GM11168 (cell line): Measurements from ENCODE around the gene WDR73.

Experiments used
- in situ Hi-C: fragments of 300-500 bp; cut with MboI; formaldehyde crosslinking; loops from one replicate; pipeline ENCODE4 v1.12.0; 2022; ENCODE audit warnings: low sequenced_read_pairs; ENCODE audit not compliant: unreplicated experiment

The WDR73 gene

GRCh38 chr15:84621358-84621979 is 32.6 kb downstream of the WDR73 start:
- in situ Hi-C loops = no loop called here

DNA sequence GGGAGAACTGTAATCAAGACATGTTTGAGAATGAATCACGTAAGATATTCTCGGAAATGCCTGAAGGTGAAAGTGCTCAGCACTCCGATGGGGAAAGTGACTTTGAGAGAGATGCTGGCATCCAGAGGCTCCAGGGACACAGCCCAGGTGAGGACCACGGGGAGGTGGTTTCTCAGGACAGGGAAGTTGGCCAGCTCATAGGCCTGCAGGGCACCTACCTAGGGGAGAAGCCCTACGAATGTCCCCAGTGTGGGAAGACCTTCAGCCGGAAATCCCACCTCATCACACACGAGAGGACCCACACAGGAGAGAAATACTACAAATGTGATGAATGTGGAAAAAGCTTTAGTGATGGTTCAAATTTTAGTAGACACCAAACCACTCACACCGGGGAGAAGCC is 33.5 kb downstream of the WDR73 start:
- in situ Hi-C loops = no loop called here

GRCh38 chr15:84616235-84616634 is 37.8 kb downstream of the WDR73 start:
- in situ Hi-C loops = no loop called here

DNA sequence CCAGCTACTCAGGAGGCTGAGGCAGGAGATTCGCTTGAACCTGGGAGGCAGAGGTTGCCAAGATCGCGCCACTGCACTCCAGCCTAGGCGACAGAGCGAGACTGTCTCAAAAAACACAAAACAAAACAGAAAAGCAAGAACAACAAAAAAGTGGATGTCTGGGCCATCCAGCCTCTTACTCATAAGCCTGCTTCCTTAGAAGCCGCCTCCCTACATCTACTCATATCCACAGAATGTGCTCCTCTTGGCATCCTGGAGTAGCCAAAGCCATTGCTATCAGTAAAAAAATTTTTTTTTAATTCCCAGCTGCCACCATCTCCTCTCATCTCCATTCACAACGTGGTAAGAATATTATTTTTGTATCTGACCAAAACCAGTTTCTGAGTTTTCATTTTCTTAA is 42.5 kb downstream of the WDR73 start:
- in situ Hi-C loops = no loop called here

DNA sequence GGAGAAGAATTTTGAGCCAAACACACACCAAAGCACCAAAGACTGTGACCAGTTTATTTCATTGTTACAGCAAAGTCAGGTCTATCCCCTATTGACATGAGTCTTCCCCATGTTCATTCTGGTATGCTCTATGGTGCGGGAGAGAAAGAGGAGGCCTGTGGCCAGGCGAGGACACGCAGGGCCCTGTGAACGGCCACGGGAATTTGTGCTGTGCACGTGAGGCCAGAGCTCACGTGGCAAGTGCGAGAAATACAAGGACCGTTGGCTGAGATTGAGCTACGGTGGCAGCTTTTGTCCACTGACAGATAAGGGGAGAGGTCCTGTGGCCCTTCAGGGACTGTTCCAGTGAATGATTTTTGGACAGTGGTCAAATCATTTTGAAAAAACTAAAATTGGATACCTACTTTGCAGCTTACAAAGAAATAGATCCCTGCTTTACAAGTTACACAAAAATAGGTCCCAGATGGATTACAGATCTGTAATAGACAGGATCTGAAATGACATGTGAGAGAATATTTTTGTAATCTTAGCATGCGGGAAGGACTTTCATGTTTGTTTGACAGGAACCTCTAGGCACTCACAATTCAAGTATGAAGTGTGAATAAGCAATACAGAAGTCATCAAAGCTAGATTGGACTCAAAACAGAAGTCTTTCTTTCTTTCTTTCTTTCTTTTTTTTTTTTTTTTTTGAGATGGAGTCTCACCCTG is 44.1 kb downstream of the WDR73 start:
- in situ Hi-C loops = no loop called here

GRCh38 chr15:84608707-84609284 is 45.3 kb downstream of the WDR73 start:
- in situ Hi-C loops = no loop called here

DNA sequence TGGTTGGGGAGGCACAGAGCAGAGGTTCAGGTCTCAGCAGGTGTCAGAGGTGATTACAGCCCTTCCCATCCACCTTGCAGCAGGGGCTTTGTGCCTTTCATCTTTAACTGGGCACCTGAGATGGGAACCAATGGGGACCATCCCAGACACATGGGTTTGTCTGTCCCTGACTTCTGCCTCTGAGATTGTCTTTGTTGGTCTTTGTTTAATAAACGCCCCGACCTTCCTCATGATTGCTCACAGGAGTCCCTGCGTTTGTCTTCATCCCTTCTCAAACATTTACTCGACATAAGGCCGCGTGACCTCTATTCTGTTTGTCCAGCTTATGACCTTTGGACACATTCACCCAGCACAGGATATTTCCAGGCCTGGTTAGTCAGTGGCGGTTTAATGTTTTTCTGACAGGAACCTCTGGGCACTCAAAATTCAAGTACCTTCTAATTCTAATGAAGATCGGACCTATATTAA is 47.4 kb downstream of the WDR73 start:
- in situ Hi-C loops = no loop called here

DNA sequence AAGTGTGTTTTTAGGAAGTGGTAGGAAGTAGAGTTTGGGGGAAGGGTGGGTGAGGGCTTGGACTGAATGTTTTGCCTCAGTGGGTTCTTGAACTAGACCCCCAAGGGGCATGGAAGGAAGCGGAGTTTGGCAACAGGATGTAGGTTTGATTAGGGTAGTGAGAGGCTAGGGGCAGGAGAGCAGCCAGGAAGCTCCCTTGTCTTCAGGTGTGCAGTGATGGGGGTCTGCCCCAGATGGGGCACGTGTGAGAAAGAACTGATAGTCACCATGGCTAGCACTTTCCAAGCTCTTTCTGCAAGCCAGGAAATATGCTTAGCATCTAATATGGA is 48.6 kb downstream of the WDR73 start:
- in situ Hi-C loops = no loop called here

DNA sequence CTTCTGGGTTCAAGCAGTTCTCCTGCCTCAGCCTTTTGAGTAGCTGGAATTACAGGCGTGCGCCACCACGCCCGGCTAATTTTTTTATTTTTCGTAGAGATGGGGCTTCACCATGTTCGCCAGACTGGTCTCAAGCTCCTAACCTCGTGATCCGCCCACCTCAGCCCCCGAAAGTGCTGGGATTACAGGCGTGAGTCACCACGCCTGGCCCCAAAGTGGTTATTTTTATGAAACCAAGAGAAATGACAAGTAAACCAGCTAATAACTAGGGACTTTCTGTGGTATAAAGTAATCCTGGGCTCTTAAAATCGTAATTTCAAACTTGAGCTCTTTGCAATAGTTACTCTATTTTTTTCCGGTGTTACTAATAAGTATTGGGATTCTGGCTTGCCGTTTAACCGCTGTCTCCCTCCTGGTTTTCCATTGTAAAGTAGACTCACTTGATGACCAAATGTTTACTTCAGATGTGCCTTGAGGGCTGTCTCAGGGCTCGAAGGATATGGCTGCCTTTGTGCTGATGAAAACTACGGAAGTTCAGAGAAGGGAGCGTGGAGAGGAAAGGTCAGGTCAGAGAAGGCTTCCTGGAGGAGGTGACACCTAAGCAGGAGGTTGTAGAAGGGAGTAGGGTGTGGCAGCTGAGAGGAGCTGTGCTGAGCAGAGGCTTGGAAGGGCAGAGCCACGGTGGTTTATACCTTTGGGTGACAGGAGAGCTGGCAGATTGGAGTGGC is 49.1 kb downstream of the WDR73 start:
- in situ Hi-C loops = no loop called here

DNA sequence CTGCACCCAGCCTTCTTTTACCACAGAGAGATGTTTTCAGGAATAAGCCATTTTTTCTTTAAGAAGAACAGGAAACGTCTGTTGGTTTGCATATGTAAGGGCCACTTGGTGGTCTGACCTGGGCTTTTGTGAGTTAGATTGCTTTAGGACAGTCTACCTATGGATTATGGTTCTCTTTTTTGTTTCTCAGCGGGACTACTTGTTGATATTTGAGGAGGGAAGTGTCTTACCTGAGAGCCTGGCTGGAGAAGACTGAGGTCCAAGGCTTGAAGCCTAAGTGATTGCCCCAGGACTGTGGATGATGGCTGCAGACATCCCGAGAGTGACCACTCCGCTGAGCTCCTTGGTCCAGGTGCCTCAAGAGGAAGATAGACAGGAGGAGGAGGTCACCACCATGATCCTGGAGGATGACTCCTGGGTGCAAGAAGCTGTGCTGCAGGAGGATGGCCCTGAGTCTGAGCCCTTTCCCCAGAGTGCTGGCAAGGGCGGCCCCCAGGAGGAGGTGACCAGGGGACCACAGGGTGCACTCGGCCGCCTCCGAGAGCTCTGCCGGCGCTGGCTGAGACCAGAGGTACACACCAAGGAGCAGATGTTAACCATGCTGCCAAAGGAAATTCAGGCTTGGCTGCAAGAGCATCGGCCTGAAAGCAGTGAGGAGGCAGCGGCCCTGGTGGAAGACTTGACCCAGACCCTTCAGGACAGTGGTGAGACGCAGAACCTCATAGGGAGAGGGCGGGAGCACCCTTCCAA is 50.3 kb downstream of the WDR73 start:
- in situ Hi-C loops = no loop called here

GRCh38 chr15:84601555-84601838 is 52.6 kb downstream of the WDR73 start:
- in situ Hi-C loops = no loop called here

GRCh38 chr15:84600687-84601554 is 53.2 kb downstream of the WDR73 start, which contains the start of gene ZSCAN2:
Gene ZSCAN2 (plus strand): TSS chr15:84601009. CDS start chr15:84603928, 2,919 bp downstream.
- in situ Hi-C loops = no loop called here

GRCh38 chr15:84600331-84600686 is 53.8 kb downstream of the WDR73 start:
- in situ Hi-C loops = no loop called here

DNA sequence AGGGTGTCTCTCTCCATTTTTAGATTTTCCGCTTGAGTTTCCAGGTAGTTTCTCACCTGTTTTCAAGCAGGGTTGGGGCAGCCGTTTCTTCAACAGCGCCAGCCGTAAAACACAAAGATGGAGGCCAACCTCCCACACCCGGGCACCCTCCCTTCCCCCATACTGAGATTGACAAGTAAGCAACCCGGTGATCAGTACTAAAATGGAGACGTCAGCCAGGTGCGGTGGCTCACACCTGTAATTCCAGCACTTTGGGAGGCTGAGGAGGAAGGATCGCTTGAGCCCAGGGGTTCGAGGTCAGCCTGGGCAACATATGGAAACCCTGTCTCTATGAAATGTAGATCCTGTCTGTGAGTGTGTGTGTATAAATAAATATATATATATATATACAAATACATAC is 54.2 kb downstream of the WDR73 start:
- in situ Hi-C loops = loop anchor here (10.0 kb wide), 1 partner anchor 325 kb away; no protein-coding TSS in a partner anchor

DNA sequence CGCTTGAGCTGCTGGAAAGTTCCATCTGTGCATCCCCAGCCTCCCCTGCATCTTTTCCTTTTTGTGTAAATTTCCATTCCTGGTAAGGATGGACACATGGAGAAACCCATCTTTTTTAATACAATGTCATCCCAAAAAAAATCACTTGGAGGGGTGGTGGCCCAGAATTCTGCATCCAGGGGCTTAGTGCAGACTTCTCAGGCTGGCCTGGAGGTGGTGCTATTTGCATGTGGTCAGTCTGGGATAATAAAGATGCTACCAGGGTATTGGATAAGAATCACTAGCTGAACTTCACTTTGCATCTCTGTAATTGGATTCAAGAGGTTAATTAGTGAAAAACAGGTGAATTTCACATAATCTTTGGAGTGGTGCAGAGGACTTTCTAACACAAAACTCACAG is 55.1 kb downstream of the WDR73 start:
- in situ Hi-C loops = loop anchor here (10.0 kb wide), 1 partner anchor 326 kb away; no protein-coding TSS in a partner anchor

DNA sequence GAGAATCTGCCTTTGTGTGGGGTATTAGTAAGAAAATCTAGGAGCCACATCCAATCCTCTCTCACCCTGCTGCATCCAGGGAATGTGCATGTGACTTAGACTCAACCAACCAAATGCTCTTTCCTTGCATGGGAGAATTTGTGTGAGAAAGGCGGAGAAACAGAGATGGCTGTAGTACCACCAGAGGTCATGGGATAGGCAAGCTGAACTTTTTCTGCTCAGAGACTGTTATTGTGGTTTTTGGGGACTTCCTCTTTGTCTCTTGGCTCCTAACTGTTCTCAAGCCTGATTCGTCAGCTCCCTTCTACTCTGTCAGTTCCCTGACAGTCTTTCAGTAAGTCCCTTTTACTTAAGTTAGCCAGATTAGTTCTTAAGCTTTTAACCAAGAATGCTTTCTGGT is 55.8 kb downstream of the WDR73 start:
- in situ Hi-C loops = loop anchor here (10.0 kb wide), 1 partner anchor 327 kb away; no protein-coding TSS in a partner anchor

DNA sequence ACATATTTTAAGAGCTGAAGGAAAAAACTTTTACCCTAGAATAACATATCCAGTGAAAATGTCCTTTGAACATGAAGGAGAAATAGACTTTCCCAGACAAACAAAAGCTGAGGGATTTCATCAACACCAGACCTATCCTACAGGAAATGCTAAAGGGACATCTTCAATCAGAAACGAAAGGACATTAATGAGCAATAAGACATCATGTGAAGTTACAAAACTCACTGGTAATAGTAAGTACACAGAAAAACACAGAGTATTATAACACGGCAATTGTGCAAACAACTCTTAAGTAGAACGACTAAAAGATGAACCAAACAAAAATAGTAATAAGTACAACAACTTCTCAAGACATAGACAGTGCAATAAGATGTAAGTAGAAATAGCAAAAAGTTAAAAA is 56.8 kb downstream of the WDR73 start:
- in situ Hi-C loops = loop anchor here (10.0 kb wide), 1 partner anchor 328 kb away; no protein-coding TSS in a partner anchor

- in situ Hi-C loops = loop anchor here (10.0 kb wide), 1 partner anchor 329 kb away; no protein-coding TSS in a partner anchor
Measured at GRCh38 chr15:84595660-84596059, 58.4 kb downstream of the WDR73 start.

GRCh38 chr15:84594617-84595290 is 59.3 kb downstream of the WDR73 start:
- in situ Hi-C loops = loop anchor here (10.0 kb wide), 1 partner anchor 330 kb away; no protein-coding TSS in a partner anchor
